GM18870 (cell line): ENCODE results near the gene BDKRB2.

ENCODE experiments used
- ATAC-seq: cut with Tn5 transposase; IDR thresholded peaks from one replicate; pipeline ENCODE4 v1.9.1; 2021; ENCODE audit warnings: moderate library complexity; ENCODE audit not compliant: unreplicated experiment

BDKRB2 gene

DNA sequence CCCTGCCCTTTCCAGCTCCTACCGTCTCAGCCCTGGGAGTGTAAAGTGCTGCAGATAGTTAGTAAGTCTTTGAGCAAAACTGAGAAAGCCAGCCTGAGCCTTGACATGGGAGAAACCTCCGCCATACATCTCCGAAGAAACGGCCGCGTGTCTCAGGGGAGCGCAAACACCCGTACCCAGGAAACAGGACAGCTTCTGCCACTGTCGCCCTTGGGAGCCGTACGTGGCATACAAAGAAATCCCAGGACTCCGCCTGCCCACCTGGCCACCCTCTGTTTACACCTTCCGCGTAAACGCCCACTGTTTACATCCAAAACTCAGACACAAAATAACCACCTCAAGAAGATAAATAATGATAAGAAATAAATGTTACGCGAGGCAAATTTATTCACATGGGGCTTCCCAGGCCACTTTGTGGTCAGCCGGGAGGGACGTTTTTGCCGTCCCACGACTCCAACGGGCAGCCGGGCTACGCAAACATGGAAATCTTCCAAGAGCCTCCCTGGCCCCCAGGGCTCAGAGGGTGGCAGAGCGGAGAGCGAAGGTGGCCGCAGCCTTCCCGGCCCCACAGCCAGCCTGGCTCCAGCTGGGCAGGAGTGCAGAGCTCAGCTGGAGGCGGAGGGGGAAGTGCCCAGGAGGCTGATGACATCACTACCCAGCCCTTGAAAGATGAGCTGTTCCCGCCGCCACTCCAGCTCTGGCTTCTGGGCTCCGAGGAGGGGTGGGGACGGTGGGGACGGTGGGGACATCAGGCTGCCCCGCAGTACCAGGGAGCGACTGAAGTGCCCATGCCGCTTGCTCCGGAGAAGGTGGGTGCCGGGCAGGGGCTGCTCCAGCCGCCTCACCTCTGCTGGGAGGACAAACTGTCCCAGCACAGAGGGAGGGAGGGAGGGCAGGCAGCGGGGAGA is at the start of gene BDKRB2:
Gene BDKRB2, plus strand, starts transcription at position 689 of the 908 bp plus-strand sequence. CDS start 32,269 bp downstream, outside the sequence.
- no peak for ATAC-seq

DNA sequence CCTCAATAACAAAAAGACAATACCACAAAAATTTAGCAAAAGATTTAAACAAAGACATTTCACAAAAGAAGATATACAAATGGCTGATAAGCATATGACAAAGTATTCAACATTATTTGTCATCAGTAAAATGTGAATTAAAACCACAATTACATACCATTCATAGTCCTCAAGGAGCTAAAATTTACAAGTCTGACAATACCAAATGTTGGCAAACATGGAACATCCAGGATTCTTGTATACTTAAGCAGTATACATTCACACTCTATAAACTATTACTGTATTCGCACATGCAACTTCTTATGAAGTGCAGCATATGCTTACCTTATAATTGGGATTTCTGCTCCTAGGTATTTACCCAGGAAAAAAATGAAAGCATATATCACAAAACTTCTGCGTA is 49.7 kb upstream of the BDKRB2 start:
- ATAC-seq = no peak

DNA sequence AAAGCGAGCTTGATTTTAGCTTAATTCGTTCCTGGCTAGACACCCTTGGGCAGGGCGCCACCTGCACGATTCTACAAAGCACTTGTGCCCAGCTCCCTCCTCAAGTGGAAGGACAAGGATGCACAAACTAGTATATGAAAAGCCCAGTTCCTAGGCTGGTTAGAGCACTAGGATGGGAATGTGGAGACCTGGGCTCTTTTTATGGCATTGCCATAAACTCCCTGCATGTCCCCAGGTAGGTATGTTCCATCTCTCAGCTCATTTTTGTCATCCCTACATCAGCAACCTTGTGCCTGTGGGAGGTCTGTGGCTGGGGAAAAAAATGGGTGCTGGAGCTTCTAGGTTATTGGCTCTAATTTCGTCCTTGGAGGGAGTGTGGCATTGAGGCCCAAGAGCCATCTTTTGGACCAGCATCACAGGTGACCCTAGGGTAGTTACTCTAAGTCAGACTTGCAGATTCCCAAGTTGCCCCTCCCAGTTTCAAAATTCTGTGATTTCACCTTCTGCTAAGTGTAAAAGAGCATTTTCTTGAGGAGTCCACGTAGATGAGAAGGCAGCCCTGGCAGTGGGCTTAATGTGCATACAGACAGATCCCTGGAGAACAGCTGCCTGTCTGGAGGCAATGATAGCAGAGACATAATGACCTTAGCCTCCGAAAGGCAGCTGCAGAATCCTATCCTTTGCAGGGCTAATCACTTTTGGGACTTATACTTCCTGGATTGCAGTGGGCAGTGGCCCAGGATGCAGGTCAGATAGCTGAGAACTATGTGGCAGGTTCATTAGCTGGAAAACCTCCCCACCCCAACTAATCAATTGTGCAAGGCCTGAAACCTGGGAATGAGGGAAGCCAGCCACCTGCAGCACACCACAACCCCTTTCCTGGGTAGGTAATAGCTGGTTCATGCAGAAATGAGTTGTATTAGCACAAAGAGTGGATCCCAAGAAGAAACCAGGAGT is 47.6 kb upstream of the BDKRB2 start:
- ATAC-seq = no peak

DNA sequence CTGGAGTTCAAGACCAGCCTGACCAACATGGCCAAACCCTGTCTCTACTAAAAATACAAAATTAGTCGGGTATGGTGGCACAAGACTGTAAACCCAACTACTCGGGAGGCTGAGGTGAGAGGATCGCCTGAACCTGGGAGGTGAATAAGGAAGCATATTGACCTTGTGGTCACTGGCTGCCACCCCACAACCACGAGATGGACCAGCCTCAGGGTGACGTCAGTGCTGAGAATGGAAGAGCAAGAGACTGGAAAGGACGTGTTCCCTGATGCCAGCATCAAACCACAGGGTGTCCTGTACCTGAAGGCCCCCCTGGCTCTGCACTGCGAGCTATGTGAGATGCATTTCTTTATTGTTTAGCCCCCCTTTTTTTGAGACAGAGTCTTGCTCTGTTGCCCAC is 45.9 kb upstream of the BDKRB2 start:
- no peak for ATAC-seq

DNA sequence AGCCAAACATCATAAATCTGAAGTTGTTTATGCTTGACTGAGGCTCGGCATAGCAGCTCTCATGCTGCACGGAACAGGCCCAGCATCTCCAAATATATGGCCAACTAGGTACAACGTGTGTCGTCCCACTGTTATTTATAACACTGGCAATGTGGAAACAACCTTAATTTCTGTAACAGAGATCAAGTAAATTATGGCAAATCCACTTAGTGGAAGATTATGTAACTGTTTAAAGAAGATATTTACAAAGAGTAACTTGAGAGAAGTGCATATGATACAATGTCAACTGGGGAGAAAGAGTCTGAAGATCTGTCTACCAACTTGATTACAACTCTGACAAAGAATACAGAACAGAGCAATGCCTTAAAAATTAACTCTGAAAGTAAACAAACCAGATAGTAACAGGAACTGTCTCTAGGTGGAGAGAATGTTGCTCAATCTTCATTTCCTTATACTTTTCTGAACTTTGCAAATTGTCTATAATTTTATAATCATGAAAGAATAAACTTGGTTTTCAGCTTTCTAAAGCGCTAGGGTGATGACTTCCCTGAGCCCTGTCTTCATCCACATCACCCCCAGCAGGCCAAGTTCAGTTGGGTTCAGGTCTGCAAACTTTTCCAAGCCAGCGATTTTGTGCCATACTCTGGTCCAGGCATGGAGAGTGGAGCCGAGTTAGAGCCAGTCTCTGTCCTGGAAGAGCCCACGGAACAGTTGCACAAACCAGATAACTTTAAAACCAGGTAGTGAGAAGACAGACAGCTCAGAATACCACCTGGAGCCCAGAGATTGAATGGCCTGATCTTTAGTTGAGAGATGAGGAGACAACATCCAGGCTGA is 44.3 kb upstream of the BDKRB2 start:
- no peak for ATAC-seq

DNA sequence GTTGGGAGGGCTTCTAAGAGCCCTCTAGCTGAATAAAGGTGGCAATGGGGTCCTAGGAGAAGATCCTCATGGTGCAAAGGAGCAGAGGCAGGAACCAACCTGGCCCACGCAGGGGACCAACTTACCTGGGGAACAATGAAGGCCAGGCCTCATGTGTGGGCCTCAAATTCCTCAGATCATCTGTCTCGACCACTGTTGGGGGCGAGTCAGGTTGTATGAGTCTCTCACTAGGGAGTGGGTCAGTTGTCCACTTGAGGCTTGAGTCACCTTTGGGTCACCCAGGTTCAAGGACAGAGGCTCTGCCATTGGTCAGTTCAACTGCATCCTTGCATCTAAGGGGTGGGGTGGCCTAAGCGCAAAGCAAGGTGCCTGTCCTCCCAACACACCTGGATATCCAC is 43.7 kb upstream of the BDKRB2 start:
- ATAC-seq = no peak

DNA sequence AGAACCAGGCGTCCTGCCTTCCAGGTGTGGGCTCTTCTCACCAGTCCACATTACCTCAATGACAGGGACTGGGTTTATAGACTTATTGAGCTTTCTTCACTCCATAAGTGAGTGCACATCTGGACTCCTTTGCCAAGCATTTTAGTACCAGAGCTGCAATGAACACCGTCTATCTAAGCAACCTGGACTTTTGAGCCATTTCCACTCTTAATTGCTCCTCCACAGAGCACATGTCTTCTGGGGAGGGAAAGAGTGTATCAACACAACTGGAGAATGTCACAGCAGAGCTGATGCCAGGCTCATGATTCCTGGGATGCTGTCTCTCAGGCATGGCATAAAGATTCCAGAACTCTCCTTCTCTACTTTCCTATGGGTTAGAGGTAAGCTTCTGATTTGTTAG is 43.0 kb upstream of the BDKRB2 start:
- ATAC-seq = no peak

DNA sequence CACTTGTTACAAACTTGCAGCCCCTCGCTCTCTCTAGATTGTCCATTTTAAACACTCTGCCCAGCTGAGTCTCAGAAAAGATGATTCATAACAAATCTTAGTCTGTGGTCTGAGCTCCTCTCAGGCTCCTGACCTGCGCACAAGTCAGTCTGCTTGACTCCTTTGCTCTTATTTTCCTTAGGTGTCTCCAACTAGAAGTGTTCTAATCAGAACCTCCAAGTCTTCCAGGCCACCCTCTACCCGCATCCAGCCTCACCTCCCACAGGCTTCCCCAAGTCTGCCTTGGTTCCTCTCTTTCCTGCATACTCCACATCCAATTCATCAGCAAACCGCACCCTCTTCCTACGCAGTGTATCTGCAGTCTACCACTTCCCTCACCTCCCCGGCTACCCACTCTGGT is 42.4 kb upstream of the BDKRB2 start:
- ATAC-seq = no peak

DNA sequence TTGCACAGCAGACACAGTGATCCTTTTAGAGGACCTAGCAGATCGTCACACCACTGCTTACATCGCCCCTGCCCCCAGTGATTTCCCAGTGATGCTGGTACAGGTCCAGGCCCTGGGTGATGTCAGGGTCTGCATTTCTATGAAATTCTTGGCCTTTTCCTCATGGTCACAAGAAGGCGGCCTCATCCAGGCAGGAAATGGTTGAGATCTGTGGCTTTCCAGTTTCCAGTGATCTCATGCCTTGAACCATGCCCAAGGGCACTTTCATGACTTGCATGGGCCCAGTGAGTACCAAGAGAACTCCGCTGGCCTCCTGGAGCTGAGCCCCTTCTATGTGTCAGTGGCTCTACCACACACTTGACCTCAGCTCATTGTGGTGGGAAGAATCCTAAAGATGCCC is 41.9 kb upstream of the BDKRB2 start:
- ATAC-seq = no peak

DNA sequence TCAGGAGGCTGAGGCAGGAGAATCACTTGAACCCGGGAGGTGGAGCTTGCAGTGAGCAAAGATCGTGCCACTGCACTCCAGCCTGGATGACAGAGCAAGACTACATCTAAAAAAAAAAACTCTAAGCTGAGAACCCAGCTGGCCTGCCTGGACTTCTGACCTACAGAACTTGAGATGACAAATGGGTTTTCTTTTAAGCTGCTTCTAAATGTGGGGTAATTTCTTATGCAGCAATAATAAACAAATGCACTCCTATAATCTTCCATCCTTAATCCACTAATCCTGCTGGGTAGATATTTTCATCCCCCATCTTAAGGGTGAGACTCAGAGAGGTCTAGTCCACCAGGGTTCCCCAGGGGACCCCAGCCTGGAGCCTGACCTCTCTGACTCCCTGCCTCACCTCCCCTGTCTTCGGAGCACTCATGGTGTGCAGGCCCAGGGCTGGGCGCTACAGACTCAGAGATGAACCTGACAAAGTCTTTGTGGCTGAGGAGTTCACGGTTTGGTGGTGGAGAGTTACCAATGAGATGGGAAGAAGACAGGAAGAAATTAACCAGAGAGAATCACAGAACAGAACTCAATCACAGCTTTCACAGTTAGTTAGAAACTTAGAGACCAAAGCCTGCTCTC is 39.7 kb upstream of the BDKRB2 start:
- no peak for ATAC-seq

DNA sequence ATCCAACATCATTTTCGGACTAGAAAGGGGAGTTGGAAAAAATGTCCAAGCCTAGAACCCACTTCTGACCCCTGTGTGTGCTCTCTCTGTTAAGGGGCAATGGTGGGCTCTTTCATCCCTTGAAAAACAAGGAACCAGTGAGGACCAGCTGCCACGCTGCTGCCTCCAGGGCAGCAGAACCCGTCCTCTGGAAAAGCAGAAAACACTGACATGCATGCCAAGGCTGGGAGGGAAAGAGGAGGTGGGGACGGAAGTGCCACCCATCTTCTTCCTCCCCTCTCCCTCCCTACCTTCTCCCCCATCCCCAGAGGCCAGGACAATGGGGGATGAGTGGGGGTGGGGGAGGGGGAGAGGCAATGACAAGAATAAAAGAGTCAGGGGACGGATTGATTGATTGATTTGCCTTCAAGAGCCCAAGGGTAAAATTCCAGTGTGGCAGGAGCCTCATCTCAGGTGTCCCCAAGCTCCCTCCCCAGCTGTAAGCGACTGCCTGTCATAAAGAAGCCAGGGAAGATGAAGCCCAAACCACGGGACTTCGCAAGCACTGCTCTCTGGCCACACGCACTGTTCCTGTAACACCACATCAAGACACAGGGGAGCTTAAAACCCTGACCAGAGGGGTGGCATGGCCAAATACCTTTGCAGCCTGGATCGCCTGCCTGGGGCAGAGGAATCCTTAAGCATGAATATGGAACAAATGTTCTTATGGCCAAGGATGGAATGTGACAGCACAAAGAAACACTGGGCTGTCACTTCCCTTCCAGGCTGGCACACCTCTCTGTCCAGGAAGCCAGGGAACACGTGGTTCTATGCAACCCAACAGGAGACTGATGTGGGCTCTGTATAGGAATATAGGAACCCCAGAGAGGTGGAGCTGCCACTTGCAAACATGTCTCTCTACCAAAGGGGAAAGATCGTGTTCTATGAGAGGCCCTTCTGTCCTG is 38.9 kb upstream of the BDKRB2 start:
- no peak for ATAC-seq

DNA sequence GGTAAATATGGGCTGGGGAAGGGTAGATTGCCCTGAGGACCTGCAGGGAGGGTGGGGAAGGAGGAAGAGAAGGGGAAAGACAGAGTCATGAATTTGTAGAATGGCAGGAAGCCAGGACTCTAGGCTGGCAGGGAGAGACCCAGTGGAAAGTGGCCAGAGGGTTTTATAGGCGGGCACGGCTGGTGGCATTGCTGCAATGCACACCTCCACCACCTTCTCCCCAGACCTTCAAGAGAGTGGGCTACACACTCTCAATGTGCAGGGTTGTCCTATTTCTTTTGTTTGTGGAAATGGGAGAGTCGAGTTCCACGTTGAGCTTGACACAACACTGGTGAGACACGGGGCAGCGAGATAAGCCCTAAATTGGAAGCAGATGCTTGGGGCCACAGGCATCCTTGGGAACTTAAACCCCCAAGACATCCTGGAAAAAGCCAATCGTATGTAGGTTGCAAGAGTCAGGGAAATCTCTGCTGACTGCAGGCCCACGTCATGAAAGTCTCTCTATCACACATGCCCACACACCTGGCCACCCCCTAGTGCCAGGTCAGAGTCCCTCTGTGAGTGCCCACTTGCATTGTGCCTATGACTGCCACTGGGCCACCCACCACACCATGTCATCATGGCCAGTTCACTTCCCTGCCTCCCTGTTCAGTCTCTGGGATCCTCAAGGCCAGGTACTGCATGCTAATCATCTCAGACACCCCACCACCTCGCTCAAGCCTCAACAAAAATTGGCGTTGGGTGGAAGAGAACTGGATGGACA is 38.0 kb upstream of the BDKRB2 start:
- ATAC-seq = no peak

DNA sequence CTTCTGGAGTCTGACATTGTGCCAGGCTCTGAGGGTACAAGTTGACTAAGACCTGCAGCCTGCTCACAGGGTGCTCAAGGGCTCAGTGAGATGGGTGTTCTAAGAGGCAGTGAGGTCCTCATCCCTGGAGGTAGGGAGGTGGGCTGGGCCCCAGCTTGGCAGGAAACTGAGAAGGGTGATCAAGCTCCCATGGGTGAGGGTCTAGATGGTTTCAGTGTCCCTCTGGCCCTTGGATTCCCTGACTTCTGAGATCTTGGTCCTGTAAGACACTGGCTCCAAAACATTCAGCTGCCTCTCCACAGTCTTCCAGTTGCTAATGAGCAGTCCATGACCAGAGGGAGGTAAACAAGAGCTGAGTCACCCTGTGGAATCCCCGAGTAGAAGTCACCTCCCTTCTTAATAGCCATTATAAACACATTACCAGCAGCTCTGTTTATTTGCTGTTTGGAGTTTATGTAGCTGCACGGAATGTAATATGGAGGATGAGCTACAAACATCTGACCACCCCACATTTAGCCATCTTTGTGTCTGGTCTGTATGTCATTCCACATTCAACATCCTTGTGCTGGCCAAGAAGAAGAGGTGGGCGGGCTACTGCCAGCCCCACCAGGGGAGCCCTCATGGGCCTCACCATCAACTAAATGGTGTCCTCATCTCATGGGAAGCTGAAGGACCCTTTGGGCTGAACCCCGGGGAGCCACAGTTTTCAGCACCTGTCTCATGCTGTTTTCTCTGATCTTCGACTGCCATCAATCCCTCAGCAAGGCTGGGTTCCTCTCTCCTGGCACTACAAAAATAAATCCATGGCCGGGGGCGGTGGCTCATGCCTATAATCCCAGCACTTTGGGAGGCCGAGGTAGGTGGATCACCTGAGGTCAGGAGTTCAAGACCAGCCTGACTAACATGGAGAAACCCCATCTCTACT is 37.2 kb upstream of the BDKRB2 start:
- ATAC-seq = no peak

DNA sequence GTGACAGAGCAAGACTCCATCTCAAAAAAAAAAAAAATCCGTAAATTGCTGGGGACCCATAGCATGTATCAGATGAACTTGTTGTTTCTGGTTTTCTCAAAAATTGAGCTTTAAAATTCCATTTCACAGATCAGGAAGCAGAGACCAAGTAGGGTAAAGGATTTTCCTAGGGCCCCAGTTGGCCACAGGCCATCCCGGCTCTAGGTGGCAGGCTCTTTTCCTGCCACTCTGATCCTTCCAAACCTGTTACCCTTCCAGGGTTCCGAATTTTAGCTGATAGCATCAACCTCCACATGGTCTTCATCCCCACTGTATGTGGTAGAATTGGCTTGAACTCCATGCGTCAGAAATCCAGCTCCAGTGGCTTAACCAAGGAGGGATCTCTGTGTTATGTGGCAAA is 36.1 kb upstream of the BDKRB2 start:
- ATAC-seq = no peak

DNA sequence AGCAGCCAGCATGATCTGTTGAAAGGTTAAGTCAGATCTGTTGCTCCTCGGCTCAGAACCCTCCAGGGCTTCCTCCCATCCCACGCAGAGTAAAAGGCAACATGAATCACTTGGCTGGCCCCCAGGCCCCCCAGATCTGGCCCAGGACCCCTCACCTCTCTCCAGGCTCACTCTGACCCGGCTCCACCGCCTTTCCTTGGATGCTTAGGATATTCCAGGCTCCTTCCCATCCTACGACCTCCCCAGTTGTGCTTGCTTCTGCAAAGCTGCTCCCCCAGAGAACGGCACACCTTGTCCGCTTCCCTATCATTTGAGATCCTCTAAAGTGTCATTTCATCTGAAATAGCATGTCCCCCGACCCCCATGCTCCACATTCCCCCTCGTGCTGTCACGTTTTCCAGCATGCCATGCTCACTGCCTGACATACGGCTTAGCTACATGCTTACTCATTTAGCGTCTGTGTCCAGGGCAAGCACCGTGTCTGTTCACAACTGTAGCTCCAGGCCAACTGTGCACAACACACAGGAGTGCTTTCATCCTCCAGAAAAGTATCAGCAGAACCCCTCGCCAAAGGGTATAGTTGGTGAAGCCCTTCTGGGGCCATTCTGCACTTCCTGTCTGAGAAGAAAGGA is 33.6 kb upstream of the BDKRB2 start:
- ATAC-seq = no peak

DNA sequence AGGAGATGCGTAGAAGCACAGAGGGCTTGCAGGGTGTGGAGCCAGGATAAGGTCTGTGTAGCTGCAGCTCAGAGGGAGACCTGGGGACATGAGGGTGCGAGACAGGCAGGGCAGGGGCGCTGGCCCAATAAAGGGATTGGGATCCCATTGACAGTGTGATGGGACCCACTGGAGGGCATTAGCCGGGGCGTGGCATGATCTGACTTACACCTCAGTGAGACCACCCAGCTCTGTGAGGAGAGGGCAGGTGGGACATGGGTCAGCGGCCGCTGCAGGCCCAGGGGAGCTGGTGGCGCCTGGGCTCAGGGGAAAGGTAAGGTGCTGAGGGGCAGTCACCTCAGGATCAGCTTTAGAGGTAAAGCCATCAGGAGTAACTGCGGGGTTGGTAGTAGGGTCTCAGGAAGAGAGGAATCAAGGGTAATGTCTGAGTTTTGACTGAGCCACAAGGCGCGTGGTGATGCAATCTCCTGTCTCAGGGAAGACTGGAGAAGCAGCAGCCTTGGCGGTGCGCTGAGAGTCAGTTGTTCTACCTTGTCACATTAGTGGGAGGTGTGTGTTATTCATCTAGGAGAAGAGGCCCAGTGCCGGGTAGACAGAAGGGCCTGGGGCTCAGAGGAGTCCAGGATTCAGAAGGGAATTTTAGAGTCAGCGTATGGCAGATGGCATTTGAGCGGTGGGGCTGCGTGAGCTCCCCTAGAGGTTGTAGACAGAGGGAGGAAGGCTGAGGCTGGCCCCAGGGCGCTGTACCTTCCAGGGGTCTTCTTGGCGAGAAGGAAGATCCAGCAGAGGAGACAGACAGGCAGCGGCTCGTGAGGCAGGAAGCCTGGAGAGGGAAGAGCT is 30.8 kb upstream of the BDKRB2 start:
- ATAC-seq = no peak
